H1 (cell line): ENCODE measurements around the gene PHACTR1.

ENCODE experiments used
- CBX5 ChIP-seq: fragments of 300-800, 300-1000 bp; sonication (generic); IDR thresholded peaks from 2 replicates; pipeline ENCODE4 v1.7.1; 2016; ENCODE audit warnings: antibody characterized with exemption, low read length, low read depth
- CEBPB ChIP-seq: IDR thresholded peaks from 2 replicates; pipeline ENCODE4 v1.6.1; 2012; ENCODE audit warnings: low read depth, low read length
- CTCF ChIP-seq, 3 experiments: IDR thresholded peaks; 1 replicate in 2 of 3; 2 replicates in 1 of 3; pipeline versions ENCODE4 v1.5.1 to v1.6.1; 2011; ENCODE audit warnings: low read length in 3 of 3, mild to moderate bottlenecking in 3 of 3, inconsistent platforms in 2 of 3, low read depth in 1 of 3, moderate library complexity in 1 of 3; ENCODE audit not compliant: insufficient read depth in 1 of 3; ENCODE audit errors: control extremely low read depth in 1 of 3
- FOSL1 ChIP-seq: IDR thresholded peaks from 2 replicates; pipeline ENCODE4 v1.6.1; 2011; ENCODE audit warnings: mild to moderate bottlenecking, low read depth, low read length, moderate library complexity; ENCODE audit not compliant: insufficient read depth
- POLR2AphosphoS5 ChIP-seq: IDR thresholded peaks from 2 replicates; pipeline ENCODE4 v1.6.1; 2011; ENCODE audit warnings: low read depth, low read length
- SIX5 ChIP-seq: IDR thresholded peaks from 2 replicates; pipeline ENCODE4 v1.6.1; 2011; ENCODE audit warnings: mild to moderate bottlenecking, low read depth, low read length

DNA sequence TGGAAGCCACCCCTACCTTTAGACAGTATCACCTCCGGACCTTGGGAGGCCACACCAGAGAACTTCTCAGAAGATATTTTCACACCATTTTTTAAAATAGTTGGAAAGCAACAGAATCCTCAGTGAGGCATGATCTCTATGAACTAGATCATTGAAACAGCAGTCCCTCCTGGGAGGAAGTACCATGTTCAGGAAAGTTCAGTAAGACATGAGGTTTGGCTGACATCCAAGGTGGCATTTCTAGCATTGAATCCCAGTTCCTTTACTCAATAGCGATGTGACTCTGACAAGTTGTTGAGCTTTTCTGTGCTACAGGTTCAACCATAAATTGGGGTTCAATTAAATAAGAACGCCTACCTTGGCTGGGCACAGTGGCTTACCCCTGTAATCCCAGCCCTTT, 442.7 kb downstream of the PHACTR1 start:
- no peak for TF ChIP-seq CTCF (IDR thresholded peaks at IDR 0.05; ENCODE audit: control extremely low read depth in 1 of 3, insufficient read depth in 1 of 3, low read depth in 1 of 3, low read length in 3 of 3)
- TF ChIP-seq FOSL1, result no peak
- no peak for TF ChIP-seq CBX5
- TF ChIP-seq CEBPB, result no peak
- TF ChIP-seq SIX5, result no peak
- no peak for TF ChIP-seq POLR2AphosphoS5
